HG02763 (cell line): ENCODE data around the gene DIPK2A.

Experiments
- ATAC-seq: cut with Tn5 transposase; IDR thresholded peaks from one replicate; pipeline ENCODE4 v1.9.1; 2021; ENCODE audit warnings: mild to moderate bottlenecking, moderate library complexity; ENCODE audit not compliant: unreplicated experiment

Gene DIPK2A

GRCh38 chr3:143974271-143975238 is 2.9 kb downstream of the DIPK2A start:
- no peak for ATAC-seq

- ATAC-seq: no peak
Measured at GRCh38 chr3:143975554-143976152, 4.0 kb downstream of the DIPK2A start.

- ATAC-seq: no peak
Measured at GRCh38 chr3:143977341-143978262, 6.0 kb downstream of the DIPK2A start.

- ATAC-seq: no peak
Measured at GRCh38 chr3:143978263-143978631, 6.6 kb downstream of the DIPK2A start.

- no peak for ATAC-seq
Measured at GRCh38 chr3:143979041-143979440, 7.4 kb downstream of the DIPK2A start.

GRCh38 chr3:143979813-143980212 is 8.2 kb downstream of the DIPK2A start:
- no peak for ATAC-seq

GRCh38 chr3:143988306-143988705 is 16.7 kb downstream of the DIPK2A start:
- no peak for ATAC-seq

GRCh38 chr3:143989461-143989860 is 17.8 kb downstream of the DIPK2A start:
- ATAC-seq: no peak

- no peak for ATAC-seq
Measured at GRCh38 chr3:143991713-143992112, 20.1 kb downstream of the DIPK2A start.

- no peak for ATAC-seq
Measured at GRCh38 chr3:143998266-143998665, 26.6 kb downstream of the DIPK2A start.

- no peak for ATAC-seq
Measured at GRCh38 chr3:144003051-144003450, 31.4 kb downstream of the DIPK2A start.

GRCh38 chr3:144010371-144010770 is 38.7 kb downstream of the DIPK2A start:
- ATAC-seq: no peak

- ATAC-seq: no peak
Measured at GRCh38 chr3:144011251-144011799, 39.7 kb downstream of the DIPK2A start.

GRCh38 chr3:144015133-144015532 is 43.5 kb downstream of the DIPK2A start:
- ATAC-seq: no peak

- ATAC-seq: no peak
Measured at GRCh38 chr3:144018776-144019175, 47.2 kb downstream of the DIPK2A start.
